Measurements from ENCODE around the gene SGCD.

Gene SGCD

DNA sequence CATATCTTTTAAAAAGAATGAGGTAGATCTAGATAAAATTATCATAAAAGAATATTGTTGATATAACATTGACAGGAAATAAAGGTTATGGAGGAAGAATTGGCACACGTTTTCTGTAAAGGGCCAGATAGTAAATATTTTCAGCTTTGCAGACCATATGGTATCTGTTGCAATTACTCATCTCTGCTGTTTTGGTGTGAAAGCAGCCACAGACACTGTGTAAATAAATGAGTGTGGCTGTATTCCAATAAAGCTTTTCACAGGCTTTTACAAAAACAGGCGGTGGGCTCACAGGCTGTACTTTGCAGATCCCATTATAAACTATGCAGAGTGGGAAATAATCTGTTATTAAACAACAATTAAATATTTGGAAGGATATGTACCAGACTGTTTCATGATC lies 87.4 kb downstream of the SGCD start:
- TF ChIP-seq FOXP2 (optimal IDR thresholded peaks at IDR 0.05; ENCODE audit: control extremely low read depth, extremely low read length, insufficient read depth) (no peak), EZH2 (IDR thresholded peaks at IDR 0.05) (no peak), POLR2AphosphoS5 (IDR thresholded peaks at IDR 0.05; ENCODE audit: borderline replicate concordance, low read depth, low read length) (no peak)
- Histone ChIP-seq H3K27ac (no peak overlapping the region), H3K9me3 (ENCODE audit: low read depth, low read length) (no peaks in the 10 kb centered on the region), H3K9ac (ENCODE audit: insufficient read length) (no peak overlapping the region), H3K36me3 (ENCODE audit: insufficient read depth, low read length) (no peaks in the 10 kb centered on the region), H3K4me3 (no peak overlapping the region)
- DNase-seq (ENCODE audit: low read depth, low spot score) = no peak

DNA sequence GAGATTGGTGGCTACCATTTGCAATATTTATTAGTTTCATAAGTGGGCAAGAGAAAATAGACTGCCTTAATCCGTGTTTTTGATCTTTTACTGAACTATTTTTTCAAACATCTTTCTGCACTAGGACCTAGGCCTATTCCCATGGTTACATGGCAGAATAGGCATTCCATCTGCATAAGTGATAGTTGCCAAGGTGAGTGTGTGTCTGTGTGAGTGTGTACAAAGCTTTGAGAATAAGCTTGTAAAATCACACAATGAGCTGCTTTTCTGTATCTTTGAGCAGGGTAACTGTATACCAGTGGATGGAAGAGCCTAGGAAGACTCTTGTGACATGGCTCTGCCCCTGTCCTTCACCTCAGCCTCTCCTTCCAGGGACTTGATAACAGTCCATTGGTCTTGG lies 92.7 kb downstream of the SGCD start:
- TF ChIP-seq FOXP2 (optimal IDR thresholded peaks at IDR 0.05; ENCODE audit: control extremely low read depth, extremely low read length, insufficient read depth) (no peak), POLR2AphosphoS5 (IDR thresholded peaks at IDR 0.05; ENCODE audit: borderline replicate concordance, low read depth, low read length) (no peak), EZH2 (IDR thresholded peaks at IDR 0.05) (no peak)
- H3K36me3 ChIP-seq (ENCODE audit: insufficient read depth, low read length) = no peaks in the 10 kb centered on the region
- no peak for DNase-seq (ENCODE audit: low read depth, low spot score)
- no peaks in the 10 kb centered on the region for H3K9me3 ChIP-seq (ENCODE audit: low read depth, low read length)
- H3K9ac ChIP-seq (ENCODE audit: insufficient read length) = no peak overlapping the region
- H3K4me3 ChIP-seq = no peak overlapping the region
- no peak overlapping the region for H3K27ac ChIP-seq

DNA sequence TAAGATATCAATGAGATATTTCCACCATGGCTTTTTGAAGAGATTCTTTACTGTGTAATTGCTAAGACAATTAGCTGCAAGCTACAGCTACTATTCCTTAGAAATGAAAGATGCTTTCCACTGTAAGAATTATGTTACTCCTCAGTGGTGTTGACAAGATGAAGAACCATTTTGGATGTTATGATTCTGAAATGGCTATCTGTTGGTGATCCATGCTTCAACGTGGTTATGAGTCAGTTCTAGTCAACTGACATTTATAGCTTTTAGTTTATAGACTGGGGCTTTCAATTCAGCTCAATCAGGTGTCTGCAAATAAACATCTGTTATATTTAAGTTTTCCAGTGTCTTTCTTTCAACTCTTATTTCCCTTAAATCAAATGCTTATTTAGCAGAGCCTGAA lies 93.7 kb downstream of the SGCD start:
- H3K9ac ChIP-seq (ENCODE audit: insufficient read length) = no peak overlapping the region
- no peak for DNase-seq (ENCODE audit: low read depth, low spot score)
- no peak for TF ChIP-seq POLR2AphosphoS5 (IDR thresholded peaks at IDR 0.05; ENCODE audit: borderline replicate concordance, low read depth, low read length)
- no peak for TF ChIP-seq EZH2 (IDR thresholded peaks at IDR 0.05)
- TF ChIP-seq FOXP2 (optimal IDR thresholded peaks at IDR 0.05; ENCODE audit: control extremely low read depth, extremely low read length, insufficient read depth) = no peak
- no peaks in the 10 kb centered on the region for H3K36me3 ChIP-seq (ENCODE audit: insufficient read depth, low read length)
- H3K4me3 ChIP-seq = no peak overlapping the region
- H3K27ac ChIP-seq = no peak overlapping the region
- H3K9me3 ChIP-seq (ENCODE audit: low read depth, low read length) = no peaks in the 10 kb centered on the region

- no peak for DNase-seq (ENCODE audit: low read depth, low spot score)
- H3K9ac ChIP-seq (ENCODE audit: insufficient read length) = no peak overlapping the region
- H3K27ac ChIP-seq = no peak overlapping the region
- TF ChIP-seq EZH2 (IDR thresholded peaks at IDR 0.05) (no peak), POLR2AphosphoS5 (IDR thresholded peaks at IDR 0.05; ENCODE audit: borderline replicate concordance, low read depth, low read length) (no peak), FOXP2 (optimal IDR thresholded peaks at IDR 0.05; ENCODE audit: control extremely low read depth, extremely low read length, insufficient read depth) (no peak)
- H3K9me3 ChIP-seq (ENCODE audit: low read depth, low read length) = no peaks in the 10 kb centered on the region
- H3K36me3 ChIP-seq (ENCODE audit: insufficient read depth, low read length) = no peaks in the 10 kb centered on the region
- H3K4me3 ChIP-seq = no peak overlapping the region
Observed at GRCh38 chr5:156421798-156422197, 94.8 kb downstream of the SGCD start.

DNA sequence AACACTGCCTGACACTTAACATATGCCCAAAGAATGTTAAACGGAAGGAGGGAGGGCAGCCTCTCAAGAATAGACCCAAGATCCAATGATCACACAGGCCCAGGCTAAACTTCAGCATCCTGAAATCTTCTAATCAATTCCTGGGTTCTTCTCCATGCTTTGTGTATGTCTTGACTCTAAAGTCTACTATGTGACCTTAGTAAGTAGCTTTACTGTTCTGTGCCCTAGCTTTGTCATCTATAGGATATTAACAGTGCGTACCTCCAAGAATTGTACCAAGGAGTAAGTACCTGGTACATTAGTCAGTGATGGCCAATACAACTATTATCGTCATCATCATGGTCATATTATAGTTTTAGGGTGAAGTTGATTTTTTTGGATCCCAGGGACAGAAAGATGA lies 96.6 kb downstream of the SGCD start:
- DNase-seq (ENCODE audit: low read depth, low spot score) = no peak
- Histone ChIP-seq H3K9me3 (ENCODE audit: low read depth, low read length) (no peaks in the 10 kb centered on the region), H3K36me3 (ENCODE audit: insufficient read depth, low read length) (no peaks in the 10 kb centered on the region), H3K27ac (no peak overlapping the region), H3K4me3 (no peak overlapping the region), H3K9ac (ENCODE audit: insufficient read length) (no peak overlapping the region)
- no peak for TF ChIP-seq POLR2AphosphoS5 (IDR thresholded peaks at IDR 0.05; ENCODE audit: borderline replicate concordance, low read depth, low read length)
- no peak for TF ChIP-seq EZH2 (IDR thresholded peaks at IDR 0.05)
- TF ChIP-seq FOXP2 (optimal IDR thresholded peaks at IDR 0.05; ENCODE audit: control extremely low read depth, extremely low read length, insufficient read depth) = no peak

DNA sequence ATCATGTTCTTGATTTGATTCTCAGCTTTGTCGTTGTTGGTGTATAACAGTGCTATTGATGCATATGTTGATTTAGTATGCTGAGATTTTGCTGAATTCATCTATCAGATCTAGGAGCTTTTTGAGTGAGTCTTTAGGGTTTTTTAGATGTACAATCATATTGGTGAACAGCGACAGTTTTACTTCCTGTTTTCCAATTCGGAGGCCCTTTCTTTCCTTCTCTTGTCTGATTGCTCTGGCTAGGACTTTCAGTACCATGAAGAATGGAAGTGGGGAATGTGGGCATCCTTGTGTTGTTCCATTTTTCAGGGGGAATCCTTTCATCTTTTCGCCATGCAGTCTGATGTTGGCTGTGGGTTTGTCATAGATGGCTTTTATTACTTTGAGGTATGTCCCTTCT lies 100.4 kb downstream of the SGCD start:
- no peaks in the 10 kb centered on the region for H3K36me3 ChIP-seq (ENCODE audit: insufficient read depth, low read length)
- no peak overlapping the region for H3K27ac ChIP-seq
- DNase-seq (ENCODE audit: low read depth, low spot score) = no peak
- TF ChIP-seq POLR2AphosphoS5 (IDR thresholded peaks at IDR 0.05; ENCODE audit: borderline replicate concordance, low read depth, low read length) = no peak
- TF ChIP-seq FOXP2 (optimal IDR thresholded peaks at IDR 0.05; ENCODE audit: control extremely low read depth, extremely low read length, insufficient read depth) = no peak
- no peak for TF ChIP-seq EZH2 (IDR thresholded peaks at IDR 0.05)
- no peak overlapping the region for H3K4me3 ChIP-seq
- no peak overlapping the region for H3K9ac ChIP-seq (ENCODE audit: insufficient read length)
- H3K9me3 ChIP-seq (ENCODE audit: low read depth, low read length) = no peaks in the 10 kb centered on the region

DNA sequence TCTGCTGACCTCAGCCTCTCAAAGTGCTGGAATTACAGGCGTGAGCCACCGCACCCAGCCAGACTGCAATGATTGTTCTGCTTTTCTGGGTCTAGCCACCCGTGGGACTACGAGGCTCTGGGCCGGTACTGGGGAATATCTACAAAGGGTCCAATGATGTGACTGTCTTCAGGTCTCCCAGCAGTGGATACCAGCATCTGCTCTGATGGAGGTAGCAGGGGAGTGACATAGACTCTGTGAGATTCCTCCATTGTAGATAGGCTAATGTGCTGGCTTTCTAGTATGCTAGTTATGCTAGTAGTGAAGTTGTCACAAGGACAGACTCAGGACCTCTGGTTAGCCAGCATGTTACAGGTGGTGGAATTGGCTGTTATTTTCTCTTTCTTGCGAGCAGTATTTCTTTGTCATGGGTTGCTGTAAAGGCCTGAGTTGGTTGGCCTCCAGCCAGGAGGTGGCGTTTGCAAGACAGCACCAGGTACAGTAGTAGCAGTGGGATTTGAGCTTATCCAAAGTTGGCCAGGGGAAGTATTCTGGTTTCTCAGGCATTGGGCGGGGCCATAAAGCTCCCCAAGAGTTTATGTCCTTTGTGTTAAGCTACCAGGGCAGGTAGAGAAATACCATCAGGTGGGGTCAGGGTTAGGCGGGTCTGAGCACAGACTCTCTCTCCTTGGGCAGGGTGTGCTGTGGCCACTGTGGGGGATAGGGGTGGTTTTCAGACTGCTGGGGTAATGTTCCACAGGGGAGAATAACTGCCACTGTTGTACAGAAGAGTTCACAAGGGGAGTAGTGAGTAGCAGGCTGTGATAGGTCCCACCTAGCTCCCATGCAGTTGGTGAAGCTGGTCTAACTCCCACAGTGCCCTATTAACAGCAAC lies 105.2 kb downstream of the SGCD start:
- no peak for DNase-seq (ENCODE audit: low read depth, low spot score)
- Histone ChIP-seq H3K36me3 (ENCODE audit: insufficient read depth, low read length) (no peaks in the 10 kb centered on the region), H3K9me3 (ENCODE audit: low read depth, low read length) (no peaks in the 10 kb centered on the region), H3K4me3 (no peak overlapping the region), H3K9ac (ENCODE audit: insufficient read length) (no peak overlapping the region), H3K27ac (no peak overlapping the region)
- TF ChIP-seq POLR2AphosphoS5 (IDR thresholded peaks at IDR 0.05; ENCODE audit: borderline replicate concordance, low read depth, low read length) (no peak), EZH2 (IDR thresholded peaks at IDR 0.05) (no peak), FOXP2 (optimal IDR thresholded peaks at IDR 0.05; ENCODE audit: control extremely low read depth, extremely low read length, insufficient read depth) (no peak)

DNA sequence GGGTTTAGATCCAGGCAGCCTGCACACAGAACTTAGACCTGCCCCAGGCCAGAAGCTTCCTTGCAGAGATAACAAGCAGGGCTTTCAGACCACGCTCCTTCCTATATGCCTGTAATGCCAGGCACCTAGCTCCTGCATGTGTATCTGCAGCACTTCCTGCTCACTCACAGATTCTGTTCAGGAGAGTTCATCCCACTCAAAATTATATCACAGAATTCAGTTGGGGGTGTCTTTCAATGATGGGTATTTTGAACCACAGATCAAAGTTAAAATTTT lies 105.8 kb downstream of the SGCD start:
- no peaks in the 10 kb centered on the region for H3K9me3 ChIP-seq (ENCODE audit: low read depth, low read length)
- no peak overlapping the region for H3K9ac ChIP-seq (ENCODE audit: insufficient read length)
- no peaks in the 10 kb centered on the region for H3K36me3 ChIP-seq (ENCODE audit: insufficient read depth, low read length)
- no peak overlapping the region for H3K27ac ChIP-seq
- no peak for TF ChIP-seq FOXP2 (optimal IDR thresholded peaks at IDR 0.05; ENCODE audit: control extremely low read depth, extremely low read length, insufficient read depth)
- no peak for TF ChIP-seq EZH2 (IDR thresholded peaks at IDR 0.05)
- no peak for TF ChIP-seq POLR2AphosphoS5 (IDR thresholded peaks at IDR 0.05; ENCODE audit: borderline replicate concordance, low read depth, low read length)
- no peak overlapping the region for H3K4me3 ChIP-seq
- DNase-seq (ENCODE audit: low read depth, low spot score) = no peak

- H3K4me3 ChIP-seq = no peak overlapping the region
- H3K27ac ChIP-seq = no peak overlapping the region
- no peak for TF ChIP-seq FOXP2 (optimal IDR thresholded peaks at IDR 0.05; ENCODE audit: control extremely low read depth, extremely low read length, insufficient read depth)
- TF ChIP-seq POLR2AphosphoS5 (IDR thresholded peaks at IDR 0.05; ENCODE audit: borderline replicate concordance, low read depth, low read length) = no peak
- no peaks in the 10 kb centered on the region for H3K36me3 ChIP-seq (ENCODE audit: insufficient read depth, low read length)
- H3K9ac ChIP-seq (ENCODE audit: insufficient read length) = no peak overlapping the region
- H3K9me3 ChIP-seq (ENCODE audit: low read depth, low read length) = no peaks in the 10 kb centered on the region
- no peak for DNase-seq (ENCODE audit: low read depth, low spot score)
Observed at GRCh38 chr5:156434471-156434870, 107.5 kb downstream of the SGCD start.
